Measurements from ENCODE around the gene SMPD3. TPM values are rescaled to one million over a fixed set of nuclear protein-coding genes. Genes with fewer than 3 reads are reported as not detected.

The SMPD3 gene
- polyA plus RNA-seq, 4 donors, result 47.0 to 123 (median 71.9) TPM

GRCh38 chr16:68452176-68452575, 3.9 kb upstream of the SMPD3 start:
- H3K27ac ChIP-seq (ENCODE audit: low read depth in 1 of 3, low read length in 2 of 3), result no peak overlapping the region
- FAIRE-seq (peak; percentile 5), DNase-seq (no peak)
- H3K4me1 ChIP-seq (ENCODE audit: control insufficient read depth in 3 of 3, insufficient read depth in 2 of 3, low read depth in 1 of 3, low read length in 2 of 3), result peaks cover 0 to 10% (median 9%) of the 10 kb centered on the region in 3 donors
- 28 to 48% (median 46%) methylated on average over 1 of the region's 1 CpG for WGBS, 3 donors
- H3K9me3 ChIP-seq (ENCODE audit: control insufficient read depth in 2 of 2, insufficient read depth in 1 of 2, low read depth in 1 of 2, low read length in 1 of 2), result no peaks in the 10 kb centered on the region
- H3K27me3 ChIP-seq (ENCODE audit: control insufficient read depth in 3 of 3, insufficient read depth in 3 of 3, low read length in 3 of 3), result peaks cover 0 to 11% (median 0%) of the 10 kb centered on the region in 3 donors
- no peak overlapping the region for H3K4me3 ChIP-seq (ENCODE audit: low read depth in 1 of 3, low read length in 3 of 3)
- H3K36me3 ChIP-seq (ENCODE audit: control insufficient read depth in 3 of 3, insufficient read depth in 2 of 3, low read depth in 1 of 3, low read length in 3 of 3), result no peaks in the 10 kb centered on the region

- H3K36me3 ChIP-seq (ENCODE audit: control insufficient read depth in 3 of 3, insufficient read depth in 2 of 3, low read depth in 1 of 3, low read length in 3 of 3), result no peaks in the 10 kb centered on the region
- H3K9me3 ChIP-seq (ENCODE audit: control insufficient read depth in 2 of 2, insufficient read depth in 1 of 2, low read depth in 1 of 2, low read length in 1 of 2), result no peaks in the 10 kb centered on the region
- no peak overlapping the region for H3K4me3 ChIP-seq (ENCODE audit: low read depth in 1 of 3, low read length in 3 of 3)
- H3K27me3 ChIP-seq (ENCODE audit: control insufficient read depth in 3 of 3, insufficient read depth in 3 of 3, low read length in 3 of 3), result peaks cover 0 to 15% (median 0%) of the 10 kb centered on the region in 3 donors
- H3K4me1 ChIP-seq (ENCODE audit: control insufficient read depth in 3 of 3, insufficient read depth in 2 of 3, low read depth in 1 of 3, low read length in 2 of 3), result peaks cover 0 to 13% (median 10%) of the 10 kb centered on the region in 3 donors
- H3K27ac ChIP-seq (ENCODE audit: low read depth in 1 of 3, low read length in 2 of 3), result no peak overlapping the region
- DNase-seq (no peak), FAIRE-seq (no peak)
- 84 to 100% (median 86%) methylated on average over 1 of the region's 1 CpG for WGBS, 3 donors
Measured at GRCh38 chr16:68451676-68452075, 3.4 kb upstream of the SMPD3 start.

- no peak overlapping the region for H3K4me3 ChIP-seq (ENCODE audit: low read depth in 1 of 3, low read length in 3 of 3)
- H3K27me3 ChIP-seq (ENCODE audit: control insufficient read depth in 3 of 3, insufficient read depth in 3 of 3, low read length in 3 of 3), result peaks cover 0 to 24% (median 0%) of the 10 kb centered on the region in 3 donors
- no peak for FAIRE-seq
- H3K9me3 ChIP-seq (ENCODE audit: control insufficient read depth in 2 of 2, insufficient read depth in 1 of 2, low read depth in 1 of 2, low read length in 1 of 2), result no peaks in the 10 kb centered on the region
- H3K27ac ChIP-seq (ENCODE audit: low read depth in 1 of 3, low read length in 2 of 3), result no peak overlapping the region
- peaks cover 0 to 15% (median 10%) of the 10 kb centered on the region in 3 donors for H3K4me1 ChIP-seq (ENCODE audit: control insufficient read depth in 3 of 3, insufficient read depth in 2 of 3, low read depth in 1 of 3, low read length in 2 of 3)
- WGBS, 3 donors, result 65 to 83% (median 75%) methylated on average over 3 of the region's 3 CpGs
- no peaks in the 10 kb centered on the region for H3K36me3 ChIP-seq (ENCODE audit: control insufficient read depth in 3 of 3, insufficient read depth in 2 of 3, low read depth in 1 of 3, low read length in 3 of 3)
- no peak for DNase-seq
Measured at GRCh38 chr16:68450741-68451255, 2.5 kb upstream of the SMPD3 start.

- H3K27ac ChIP-seq (ENCODE audit: low read depth in 1 of 3, low read length in 2 of 3), result peak overlapping the region in 1 of 3 donors; percentile 73
- H3K9me3 ChIP-seq (ENCODE audit: control insufficient read depth in 2 of 2, insufficient read depth in 1 of 2, low read depth in 1 of 2, low read length in 1 of 2), result no peaks in the 10 kb centered on the region
- H3K4me1 ChIP-seq (ENCODE audit: control insufficient read depth in 3 of 3, insufficient read depth in 2 of 3, low read depth in 1 of 3, low read length in 2 of 3), result peaks cover 0 to 15% (median 10%) of the 10 kb centered on the region in 3 donors
- 4 to 5% (median 4%) methylated on average over 35 to 36 of the region's 36 CpGs for WGBS, 3 donors
- peak overlapping the region; percentile 4 to 88 (median 41) for H3K4me3 ChIP-seq (ENCODE audit: low read depth in 1 of 3, low read length in 3 of 3)
- FAIRE-seq (no peak), DNase-seq (no peak)
- no peaks in the 10 kb centered on the region for H3K36me3 ChIP-seq (ENCODE audit: control insufficient read depth in 3 of 3, insufficient read depth in 2 of 3, low read depth in 1 of 3, low read length in 3 of 3)
- peaks cover 0 to 27% (median 0%) of the 10 kb centered on the region in 3 donors for H3K27me3 ChIP-seq (ENCODE audit: control insufficient read depth in 3 of 3, insufficient read depth in 3 of 3, low read length in 3 of 3)
Measured at GRCh38 chr16:68447653-68448359, 502 bp downstream of the SMPD3 start.

- Histone ChIP-seq H3K36me3 (ENCODE audit: control insufficient read depth in 3 of 3, insufficient read depth in 2 of 3, low read depth in 1 of 3, low read length in 3 of 3) (no peaks in the 10 kb centered on the region), H3K4me1 (ENCODE audit: control insufficient read depth in 3 of 3, insufficient read depth in 2 of 3, low read depth in 1 of 3, low read length in 2 of 3) (peaks cover 0 to 15% (median 10%) of the 10 kb centered on the region in 3 donors), H3K27ac (ENCODE audit: low read depth in 1 of 3, low read length in 2 of 3) (peak overlapping the region in 1 of 3 donors; percentile 73), H3K9me3 (ENCODE audit: control insufficient read depth in 2 of 2, insufficient read depth in 1 of 2, low read depth in 1 of 2, low read length in 1 of 2) (no peaks in the 10 kb centered on the region), H3K4me3 (ENCODE audit: low read depth in 1 of 3, low read length in 3 of 3) (peak overlapping the region in 2 of 3 donors; percentile 41 to 88), H3K27me3 (ENCODE audit: control insufficient read depth in 3 of 3, insufficient read depth in 3 of 3, low read length in 3 of 3) (peaks cover 0 to 27% (median 0%) of the 10 kb centered on the region in 3 donors)
- DNase-seq (no peak), FAIRE-seq (no peak)
- 22 to 32% (median 24%) methylated on average over 26 to 73 of the region's 73 CpGs for WGBS, 3 donors
Measured at GRCh38 chr16:68446681-68447652, 1.3 kb downstream of the SMPD3 start.

- DNase-seq (peak; percentile 71 to 87), FAIRE-seq (no peak)
- WGBS, 3 donors, result 0% methylated on average over 1 of the region's 1 CpG
Measured at GRCh38 chr16:68445458-68445857, 2.9 kb downstream of the SMPD3 start.

GRCh38 chr16:68444056-68444657, 4.2 kb downstream of the SMPD3 start:
- Histone ChIP-seq H3K27ac (ENCODE audit: low read depth in 1 of 3, low read length in 2 of 3) (no peak overlapping the region), H3K27me3 (ENCODE audit: control insufficient read depth in 3 of 3, insufficient read depth in 3 of 3, low read length in 3 of 3) (peaks cover 0 to 28% (median 0%) of the 10 kb centered on the region in 3 donors), H3K9me3 (ENCODE audit: control insufficient read depth in 2 of 2, insufficient read depth in 1 of 2, low read depth in 1 of 2, low read length in 1 of 2) (no peaks in the 10 kb centered on the region), H3K4me3 (ENCODE audit: low read depth in 1 of 3, low read length in 3 of 3) (no peak overlapping the region), H3K36me3 (ENCODE audit: control insufficient read depth in 3 of 3, insufficient read depth in 2 of 3, low read depth in 1 of 3, low read length in 3 of 3) (no peaks in the 10 kb centered on the region), H3K4me1 (ENCODE audit: control insufficient read depth in 3 of 3, insufficient read depth in 2 of 3, low read depth in 1 of 3, low read length in 2 of 3) (peaks cover 0 to 15% (median 10%) of the 10 kb centered on the region in 3 donors)
- WGBS, 3 donors, result 22 to 44% (median 36%) methylated on average over 3 of the region's 3 CpGs
- DNase-seq (peak; percentile 43 to 76), FAIRE-seq (no peak)

More at GRCh38 chr16:68445458-68445857, 2.9 kb downstream of the SMPD3 start:
- H3K36me3 ChIP-seq (ENCODE audit: control insufficient read depth in 3 of 3, insufficient read depth in 2 of 3, low read depth in 1 of 3, low read length in 3 of 3), result no peaks in the 10 kb centered on the region
- peaks cover 0 to 15% (median 10%) of the 10 kb centered on the region in 3 donors for H3K4me1 ChIP-seq (ENCODE audit: control insufficient read depth in 3 of 3, insufficient read depth in 2 of 3, low read depth in 1 of 3, low read length in 2 of 3)
- peak overlapping the region in 1 of 3 donors; percentile 88 for H3K4me3 ChIP-seq (ENCODE audit: low read depth in 1 of 3, low read length in 3 of 3)
- no peaks in the 10 kb centered on the region for H3K9me3 ChIP-seq (ENCODE audit: control insufficient read depth in 2 of 2, insufficient read depth in 1 of 2, low read depth in 1 of 2, low read length in 1 of 2)
- H3K27ac ChIP-seq (ENCODE audit: low read depth in 1 of 3, low read length in 2 of 3), result no peak overlapping the region
- peaks cover 0 to 27% (median 0%) of the 10 kb centered on the region in 3 donors for H3K27me3 ChIP-seq (ENCODE audit: control insufficient read depth in 3 of 3, insufficient read depth in 3 of 3, low read length in 3 of 3)

Data from small intestine (tissue), 7 donors.